Smooth muscle cell of the brain vasculature (primary cell): Measurements from ENCODE around the gene MAGT1.
A peak's percentile ranks its signal among the peaks of the same experiment; 100 is the strongest.
"Not testable (repeated sequence)": the region's sequence is repeated elsewhere in the genome, so short reads cannot be mapped to it uniquely, and the experiment has no call there.

Experiments
- DNase-seq: peaks from one replicate; pipeline ENCODE4 v3.0.0-alpha.2; 2012; ENCODE audit warnings: low read depth, low spot score

MAGT1 gene

DNA sequence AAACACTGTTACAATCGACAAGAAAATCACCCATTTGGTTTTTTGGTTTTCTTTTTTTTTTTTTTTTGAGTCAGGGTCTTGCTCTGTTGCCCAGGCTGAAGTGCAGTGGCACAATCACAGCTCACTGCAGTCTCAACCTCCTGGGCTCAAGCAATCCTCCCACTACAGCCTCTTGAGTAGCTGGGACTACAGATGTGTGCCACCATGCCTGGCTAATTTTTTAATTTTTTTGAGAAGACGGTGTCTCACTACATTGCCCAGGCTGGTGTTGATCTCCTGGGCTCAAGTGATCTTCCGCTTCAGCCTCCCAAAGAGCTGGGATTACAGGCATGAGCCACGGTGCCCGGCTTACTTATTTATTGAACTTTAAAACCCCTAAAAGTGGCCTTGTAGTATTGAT, 63.7 kb downstream of the MAGT1 start:
- DNase-seq, result not testable (repeated sequence)

GRCh38 chrX:77821989-77822388, 73.2 kb downstream of the MAGT1 start:
- DNase-seq, result not testable (repeated sequence)

DNA sequence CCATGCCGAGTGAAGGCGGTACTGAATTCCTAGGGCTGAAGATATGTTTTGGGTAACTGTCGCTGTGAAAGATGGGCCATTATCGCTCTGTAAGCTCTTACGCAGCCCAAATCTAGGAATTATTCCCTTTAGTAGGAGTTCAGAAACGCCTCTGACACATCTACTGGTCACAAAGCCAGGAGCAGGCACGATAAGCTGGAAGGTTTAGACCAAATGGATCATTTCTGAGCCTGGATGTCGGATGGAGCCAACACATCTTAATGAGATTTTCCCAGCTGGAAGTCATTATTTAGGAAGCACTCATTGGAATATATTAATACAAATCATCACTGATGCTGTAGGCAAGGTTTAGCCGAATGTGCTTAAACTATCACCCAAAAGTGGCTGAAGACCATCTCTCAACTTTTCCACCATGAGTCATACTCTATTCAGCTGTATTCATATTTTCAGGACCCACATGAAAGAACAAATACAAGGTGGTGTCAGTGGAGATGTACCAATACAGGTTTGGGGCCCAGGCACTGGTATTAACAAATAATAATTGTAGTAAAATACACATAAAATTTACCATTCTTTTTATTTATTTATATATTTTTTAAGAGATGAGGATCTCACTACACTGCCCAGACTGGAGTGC, 75.0 kb downstream of the MAGT1 start:
- no peak for DNase-seq

DNA sequence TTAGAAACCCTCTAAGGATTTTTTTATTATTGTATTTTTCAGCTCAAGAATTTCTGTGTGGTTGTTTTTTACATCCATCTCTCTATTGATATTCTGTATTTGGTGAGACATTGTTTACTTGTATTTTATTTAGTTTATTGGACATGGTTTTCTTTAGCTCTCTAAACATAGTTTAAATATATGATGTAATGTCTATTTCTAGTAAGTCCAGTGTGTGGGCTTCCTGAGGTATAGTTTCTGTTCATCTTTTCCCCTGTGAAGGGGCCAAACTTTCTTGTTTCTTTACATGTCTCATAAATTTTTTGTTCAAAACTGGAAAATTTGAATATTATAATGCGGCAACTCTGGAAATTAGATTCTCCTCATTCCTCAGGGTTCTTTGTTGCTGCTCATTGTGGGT, 81.0 kb downstream of the MAGT1 start:
- no peak for DNase-seq

DNA sequence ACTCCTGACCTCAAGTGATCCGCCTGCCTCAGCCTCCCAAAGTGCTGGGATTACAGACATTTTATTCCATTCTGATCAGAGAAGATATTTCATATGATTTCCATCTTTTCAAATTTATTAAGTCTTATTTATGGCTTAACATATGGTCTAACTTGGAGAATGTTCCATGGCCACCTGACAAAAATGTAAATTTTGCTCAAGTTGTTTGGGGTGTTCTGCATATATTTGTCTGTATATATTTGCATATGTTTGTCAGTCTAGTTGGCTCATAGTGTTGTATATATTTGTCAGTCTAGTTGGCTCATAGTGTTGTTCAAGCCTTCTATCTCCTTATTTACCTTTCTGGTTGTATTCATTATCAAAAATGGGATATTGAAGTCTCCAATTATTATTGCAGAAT, 93.0 kb downstream of the MAGT1 start:
- DNase-seq, result no peak

DNA sequence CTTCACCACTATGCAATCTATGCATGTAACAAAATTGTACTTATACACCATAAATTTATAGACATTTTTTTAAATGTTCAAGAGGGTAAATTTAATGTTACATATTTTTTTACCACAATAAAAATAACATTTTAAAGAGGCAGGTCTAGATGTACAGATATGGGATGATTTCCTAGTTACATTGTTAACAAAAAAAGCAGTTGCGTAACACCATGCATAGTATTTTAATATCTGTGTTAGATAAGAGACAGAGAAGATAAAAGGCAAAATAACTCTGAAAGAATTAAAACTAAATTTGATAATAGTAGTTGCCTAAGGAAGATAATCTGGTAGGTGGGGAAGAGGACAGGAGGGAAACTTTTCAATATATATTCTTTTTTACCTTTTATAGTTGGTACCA, 100.1 kb downstream of the MAGT1 start:
- DNase-seq, result no peak

DNA sequence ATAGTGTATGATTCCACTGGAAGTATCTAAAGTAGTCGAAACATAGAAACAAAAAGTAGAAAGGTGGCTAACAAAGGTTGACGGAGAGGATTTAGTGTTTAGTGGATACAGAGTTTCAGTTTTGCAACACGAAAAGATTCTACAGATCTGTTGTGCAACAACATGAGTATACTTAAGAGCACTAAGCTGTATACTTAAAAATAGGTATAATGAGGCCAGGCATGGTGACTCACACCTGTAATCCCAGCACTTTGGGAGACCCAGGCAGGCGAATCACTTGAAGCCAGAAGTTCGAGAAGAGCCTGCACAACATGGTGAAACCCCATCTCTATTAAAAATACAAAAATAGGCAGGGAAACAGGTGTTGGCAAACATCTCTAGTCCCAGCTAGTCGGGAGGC, 101.3 kb downstream of the MAGT1 start:
- DNase-seq, result no peak

DNA sequence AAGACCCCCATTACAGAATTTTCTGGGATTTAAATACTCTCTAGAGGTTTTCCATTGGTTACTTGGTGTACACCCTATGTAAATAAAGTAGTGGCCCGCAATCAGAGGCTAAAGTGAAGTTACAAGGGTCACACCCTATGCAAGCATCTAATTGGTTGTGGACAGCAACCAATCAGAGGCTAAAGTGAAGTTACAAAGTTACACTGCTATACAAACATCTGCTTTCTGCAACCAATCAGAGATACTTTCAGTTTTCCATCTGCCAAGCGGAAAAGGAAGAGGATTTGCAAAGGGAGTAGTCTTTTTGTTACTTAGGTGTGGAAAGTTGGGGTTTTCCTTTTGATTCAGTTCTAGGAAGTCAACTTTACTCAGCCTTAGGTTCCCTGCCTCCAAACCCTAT, 107.2 kb downstream of the MAGT1 start:
- DNase-seq, result no peak

DNA sequence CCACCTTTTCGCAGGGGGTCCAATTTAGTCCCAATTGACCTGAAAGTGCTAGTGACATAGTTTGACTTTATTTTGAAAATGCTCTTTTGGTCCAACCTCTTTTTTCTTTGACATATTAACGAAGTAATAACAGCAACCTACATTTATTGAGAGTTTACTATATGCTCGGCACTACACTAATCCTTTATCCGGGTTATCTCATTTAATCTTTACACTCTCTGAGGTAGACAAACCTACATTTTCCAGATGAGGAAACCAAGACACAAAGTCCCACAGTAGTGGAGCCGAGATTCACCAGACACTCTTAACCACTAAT, 108.9 kb downstream of the MAGT1 start:
- no peak for DNase-seq

- peak; percentile 43 for DNase-seq
Observed at GRCh38 chrX:77785486-77786364, 109.5 kb downstream of the MAGT1 start, which contains the start of gene ATRX. ATRX (minus strand) TSS chrX:77786216; CDS start chrX:77786001, 215 bp downstream.

- no peak for DNase-seq
Observed at GRCh38 chrX:77779695-77780094, 115.5 kb downstream of the MAGT1 start.

DNA sequence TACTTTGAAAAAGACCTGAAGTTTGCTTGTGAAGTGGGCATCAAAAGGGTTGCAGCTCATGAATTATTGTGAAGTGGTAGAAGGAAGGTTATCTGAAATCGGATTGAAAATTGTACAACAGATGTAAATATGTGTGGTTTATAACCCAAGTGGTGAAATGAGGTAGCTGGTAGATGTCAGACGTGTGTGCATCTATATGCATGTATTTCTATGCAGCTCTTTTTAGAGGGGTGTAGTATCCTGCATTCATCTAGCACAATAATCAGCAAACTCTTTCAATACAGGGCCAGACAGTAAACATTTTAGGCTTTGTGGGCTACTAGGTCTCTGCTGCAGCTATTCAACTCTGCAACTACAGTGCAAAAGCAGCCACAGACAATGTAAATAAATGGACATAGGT, 118.6 kb downstream of the MAGT1 start:
- DNase-seq, result no peak
